Right hindlimb (tissue), 1 donor: ENCODE data around the gene CCDC178.

Experiments
- DNase-seq: peaks from one replicate; pipeline ENCODE4 v3.0.0-alpha.2; 2018

The CCDC178 gene

GRCh38 chr18:33113416-33113815 lies 327.1 kb downstream of the CCDC178 start:
- no peak for DNase-seq

- no peak for DNase-seq
Measured at GRCh38 chr18:33107511-33107910, 333.0 kb downstream of the CCDC178 start.

- DNase-seq: no peak
Measured at GRCh38 chr18:33101316-33101715, 339.2 kb downstream of the CCDC178 start.

GRCh38 chr18:33099626-33100025 lies 340.9 kb downstream of the CCDC178 start:
- DNase-seq: no peak

GRCh38 chr18:33097126-33097525 lies 343.4 kb downstream of the CCDC178 start:
- no peak for DNase-seq

GRCh38 chr18:33090461-33090860 lies 350.1 kb downstream of the CCDC178 start:
- DNase-seq: no peak

- no peak for DNase-seq
Measured at GRCh38 chr18:33076601-33077000, 363.9 kb downstream of the CCDC178 start.

DNA sequence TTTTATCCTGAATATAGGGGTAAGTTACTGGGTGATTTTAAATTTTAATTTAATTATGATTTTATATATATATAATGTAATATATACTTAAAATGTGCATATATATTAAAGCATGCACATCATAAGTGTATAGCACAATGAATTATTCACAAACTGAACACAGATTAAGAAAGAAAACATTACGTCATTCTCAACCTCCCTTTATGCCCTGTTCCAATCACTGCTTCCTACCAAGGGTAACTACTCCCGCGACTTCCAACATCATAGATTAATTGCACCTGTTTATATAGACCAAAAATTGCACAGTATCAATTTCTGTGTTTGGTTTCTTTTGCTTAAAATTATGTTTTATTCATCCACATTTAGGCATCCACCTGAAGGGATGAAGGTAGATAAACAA lies 366.4 kb downstream of the CCDC178 start:
- no peak for DNase-seq

- no peak for DNase-seq
Measured at GRCh38 chr18:33062834-33063364, 377.6 kb downstream of the CCDC178 start.

GRCh38 chr18:33052886-33053285 lies 387.6 kb downstream of the CCDC178 start:
- DNase-seq: no peak

GRCh38 chr18:33051407-33051806 lies 389.1 kb downstream of the CCDC178 start:
- DNase-seq: no peak

- no peak for DNase-seq
Measured at GRCh38 chr18:33040213-33040612, 400.3 kb downstream of the CCDC178 start.

GRCh38 chr18:33034945-33035344 lies 405.6 kb downstream of the CCDC178 start:
- no peak for DNase-seq

- no peak for DNase-seq
Measured at GRCh38 chr18:33034212-33034611, 406.3 kb downstream of the CCDC178 start.

GRCh38 chr18:33022370-33022769 lies 418.2 kb downstream of the CCDC178 start:
- DNase-seq: no peak

GRCh38 chr18:33020877-33021276 lies 419.6 kb downstream of the CCDC178 start:
- DNase-seq: no peak

- no peak for DNase-seq
Measured at GRCh38 chr18:33014060-33014796, 426.3 kb downstream of the CCDC178 start.

DNA sequence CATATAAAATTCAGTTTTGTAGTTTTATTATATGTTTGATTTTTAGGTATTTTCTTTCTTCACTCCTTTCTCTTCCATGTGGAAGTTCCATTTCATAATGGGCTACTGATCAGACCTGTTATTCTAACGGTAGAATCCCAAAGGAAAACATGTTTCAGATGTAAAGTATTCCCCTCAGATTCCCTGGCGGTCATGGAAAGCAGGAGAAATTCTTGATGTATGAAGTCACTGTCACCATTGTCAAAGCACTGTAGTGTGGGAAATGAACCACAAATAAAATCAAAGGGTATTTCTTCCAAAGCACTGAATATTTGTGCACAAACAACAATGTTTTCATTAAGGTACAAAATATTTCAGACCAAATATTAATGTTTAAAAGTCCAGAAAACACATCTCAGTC lies 430.4 kb downstream of the CCDC178 start:
- no peak for DNase-seq

DNA sequence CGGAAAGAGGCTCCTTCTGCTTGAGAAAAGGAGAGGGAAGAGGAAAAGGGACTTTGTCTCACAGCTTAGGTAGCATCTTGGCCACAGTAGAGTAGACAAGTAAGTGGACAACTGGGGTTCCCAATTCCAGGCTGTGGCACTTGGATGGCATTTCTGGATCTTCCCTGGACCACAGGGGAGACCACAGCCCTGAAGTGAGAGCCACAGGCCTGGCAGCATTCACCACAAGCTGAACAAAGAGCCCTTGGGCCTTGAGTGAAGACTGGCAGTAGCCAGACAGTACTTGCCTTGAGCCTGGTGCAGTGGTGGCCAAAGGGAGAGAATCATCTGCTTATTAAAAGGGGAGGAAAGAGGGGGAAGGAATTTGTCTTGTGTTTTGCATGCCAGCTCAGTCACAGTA lies 441.6 kb downstream of the CCDC178 start:
- DNase-seq: no peak

DNA sequence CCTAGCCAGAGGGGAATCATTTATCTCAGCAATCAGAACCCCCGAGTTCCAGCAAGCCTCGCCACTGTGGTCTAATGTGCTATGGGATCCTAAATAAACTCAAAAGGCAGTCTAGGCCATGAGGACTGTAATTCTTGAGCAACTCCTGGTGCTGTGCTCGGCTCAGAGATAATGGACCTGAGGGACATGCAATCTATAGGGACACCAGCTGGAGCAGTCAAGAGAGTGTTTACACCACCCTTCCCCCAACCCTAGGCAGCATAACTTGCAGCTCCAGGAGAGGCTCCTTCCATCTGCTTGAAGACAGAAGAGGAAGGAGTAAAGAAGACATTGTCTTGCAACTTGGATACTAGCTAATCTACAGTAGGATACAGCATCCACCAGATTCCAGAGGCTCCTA lies 442.2 kb downstream of the CCDC178 start:
- no peak for DNase-seq

- DNase-seq: no peak
Measured at GRCh38 chr18:32983721-32984120, 456.8 kb downstream of the CCDC178 start.

DNA sequence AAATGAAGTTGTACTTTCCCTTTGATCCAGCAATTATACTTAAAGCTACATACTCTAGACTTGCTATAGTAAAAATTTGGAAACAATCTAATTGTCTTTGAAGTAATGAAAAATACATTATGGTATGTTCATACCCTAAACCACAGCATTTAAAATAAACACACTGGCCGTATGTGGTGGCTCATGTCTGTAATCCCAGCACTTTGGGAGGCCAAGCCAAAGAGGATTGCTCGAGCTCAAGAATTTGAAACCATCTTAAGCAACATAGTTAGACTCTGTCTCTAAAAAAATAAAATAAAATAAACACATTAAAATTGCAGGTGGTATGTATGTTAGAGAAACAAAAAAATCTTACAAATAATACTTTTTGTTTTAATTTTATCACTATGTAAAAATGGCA lies 459.6 kb downstream of the CCDC178 start:
- no peak for DNase-seq

- DNase-seq: no peak
Measured at GRCh38 chr18:32975501-32975900, 465.0 kb downstream of the CCDC178 start.

- DNase-seq: no peak
Measured at GRCh38 chr18:32975163-32975436, 465.4 kb downstream of the CCDC178 start.
